ENCODE results near the gene LRRC49. TPM values are rescaled to one million over a fixed set of nuclear protein-coding genes. Genes with fewer than 3 reads are reported as not detected.
A peak's percentile ranks its signal among the peaks of the same experiment; 100 is the strongest.

LRRC49 gene
- total RNA-seq, 1 donor from 2014 or later: 6.8 TPM

- peaks cover 12% of the 10 kb centered on the region for H3K4me1 ChIP-seq (ENCODE audit: insufficient read depth, low read length)
- no peaks in the 10 kb centered on the region for H3K79me2 ChIP-seq (ENCODE audit: insufficient read depth, low read length)
- H3K36me3 ChIP-seq (ENCODE audit: insufficient read depth, low read length): no peaks in the 10 kb centered on the region
- no peak overlapping the region for H3K4me2 ChIP-seq (ENCODE audit: low read length)
- no peak overlapping the region for H2AFZ ChIP-seq (ENCODE audit: low read depth, low read length)
- no peaks in the 10 kb centered on the region for H4K20me1 ChIP-seq (ENCODE audit: insufficient read depth, low read length)
- no peak overlapping the region for H3K9ac ChIP-seq (ENCODE audit: low read length)
- H3K36me3 Mint-ChIP-seq (ENCODE audit: low read depth, unreplicated experiment): no peaks in the 10 kb centered on the region
- TF ChIP-seq CTCF (IDR thresholded peaks at IDR 0.05; ENCODE audit: insufficient read depth, low read depth, low read length) (no peak), EZH2 (IDR thresholded peaks at IDR 0.05; ENCODE audit: insufficient read depth, low read length) (no peak)
- H3K9me3 Mint-ChIP-seq (ENCODE audit: unreplicated experiment): peaks cover 2% of the 10 kb centered on the region
- H3K27ac Mint-ChIP-seq (ENCODE audit: unreplicated experiment): no peak overlapping the region
- DNase-seq (ENCODE audit: low read depth) (no peak), FAIRE-seq (no peak)
- no peak overlapping the region for H3K4me3 ChIP-seq (ENCODE audit: insufficient read depth, low read depth, low read length)
- no peak overlapping the region for H3K4me3 Mint-ChIP-seq (ENCODE audit: unreplicated experiment)
- H3K27me3 ChIP-seq (ENCODE audit: insufficient read depth, low read length): no peaks in the 10 kb centered on the region
- no peaks in the 10 kb centered on the region for H3K27me3 Mint-ChIP-seq (ENCODE audit: low read depth, unreplicated experiment)
- peaks cover 14% of the 10 kb centered on the region for H3K4me1 Mint-ChIP-seq (ENCODE audit: low read depth, unreplicated experiment)
- no peaks in the 10 kb centered on the region for H3K9me3 ChIP-seq (ENCODE audit: insufficient read depth, low read depth, low read length)
- no peak overlapping the region for H3K27ac ChIP-seq (ENCODE audit: low read depth, low read length)
Observed at GRCh38 chr15:71057143-71057542, 164.5 kb downstream of the LRRC49 start.

- Histone ChIP-seq H3K9me3 (ENCODE audit: insufficient read depth, low read depth, low read length) (no peaks in the 10 kb centered on the region), H4K20me1 (ENCODE audit: insufficient read depth, low read length) (no peaks in the 10 kb centered on the region), H3K4me1 (ENCODE audit: insufficient read depth, low read length) (peaks cover 12% of the 10 kb centered on the region), H3K27ac (ENCODE audit: low read depth, low read length) (no peak overlapping the region), H3K4me2 (ENCODE audit: low read length) (no peak overlapping the region), H3K9ac (ENCODE audit: low read length) (no peak overlapping the region), H3K36me3 (ENCODE audit: insufficient read depth, low read length) (no peaks in the 10 kb centered on the region), H2AFZ (ENCODE audit: low read depth, low read length) (no peak overlapping the region), H3K27me3 (ENCODE audit: insufficient read depth, low read length) (no peaks in the 10 kb centered on the region), H3K4me3 (ENCODE audit: insufficient read depth, low read depth, low read length) (no peak overlapping the region), H3K79me2 (ENCODE audit: insufficient read depth, low read length) (no peaks in the 10 kb centered on the region)
- TF ChIP-seq EZH2 (IDR thresholded peaks at IDR 0.05; ENCODE audit: insufficient read depth, low read length) (no peak), CTCF (IDR thresholded peaks at IDR 0.05; ENCODE audit: insufficient read depth, low read depth, low read length) (no peak)
- Mint-ChIP-seq H3K4me3 (ENCODE audit: unreplicated experiment) (no peak overlapping the region), H3K4me1 (ENCODE audit: low read depth, unreplicated experiment) (peaks cover 11% of the 10 kb centered on the region), H3K27ac (ENCODE audit: unreplicated experiment) (no peak overlapping the region), H3K9me3 (ENCODE audit: unreplicated experiment) (peaks cover 2% of the 10 kb centered on the region), H3K36me3 (ENCODE audit: low read depth, unreplicated experiment) (no peaks in the 10 kb centered on the region), H3K27me3 (ENCODE audit: low read depth, unreplicated experiment) (no peaks in the 10 kb centered on the region)
- DNase-seq (ENCODE audit: low read depth): no peak
- FAIRE-seq: no peak
Observed at GRCh38 chr15:71057581-71057980, 165.0 kb downstream of the LRRC49 start.

GRCh38 chr15:71060983-71061382, 168.4 kb downstream of the LRRC49 start:
- no peaks in the 10 kb centered on the region for H3K36me3 Mint-ChIP-seq (ENCODE audit: low read depth, unreplicated experiment)
- Histone ChIP-seq H3K4me2 (ENCODE audit: low read length) (peak overlapping the region; percentile 35), H3K4me1 (ENCODE audit: insufficient read depth, low read length) (peaks cover 7% of the 10 kb centered on the region), H3K27me3 (ENCODE audit: insufficient read depth, low read length) (no peaks in the 10 kb centered on the region), H3K79me2 (ENCODE audit: insufficient read depth, low read length) (no peaks in the 10 kb centered on the region), H3K4me3 (ENCODE audit: insufficient read depth, low read depth, low read length) (no peak overlapping the region), H3K9ac (ENCODE audit: low read length) (no peak overlapping the region), H3K9me3 (ENCODE audit: insufficient read depth, low read depth, low read length) (no peaks in the 10 kb centered on the region), H3K27ac (ENCODE audit: low read depth, low read length) (peak overlapping the region; percentile 21), H2AFZ (ENCODE audit: low read depth, low read length) (no peak overlapping the region), H4K20me1 (ENCODE audit: insufficient read depth, low read length) (no peaks in the 10 kb centered on the region), H3K36me3 (ENCODE audit: insufficient read depth, low read length) (no peaks in the 10 kb centered on the region)
- no peak overlapping the region for H3K4me3 Mint-ChIP-seq (ENCODE audit: unreplicated experiment)
- H3K9me3 Mint-ChIP-seq (ENCODE audit: unreplicated experiment): peaks cover 2% of the 10 kb centered on the region
- DNase-seq (ENCODE audit: low read depth) (peak; percentile 65), FAIRE-seq (peak; percentile 69)
- peak overlapping the region; percentile 67 for H3K27ac Mint-ChIP-seq (ENCODE audit: unreplicated experiment)
- peaks cover 8% of the 10 kb centered on the region for H3K4me1 Mint-ChIP-seq (ENCODE audit: low read depth, unreplicated experiment)
- H3K27me3 Mint-ChIP-seq (ENCODE audit: low read depth, unreplicated experiment): no peaks in the 10 kb centered on the region
- no peak for TF ChIP-seq CTCF (IDR thresholded peaks at IDR 0.05; ENCODE audit: insufficient read depth, low read depth, low read length)
- TF ChIP-seq EZH2 (IDR thresholded peaks at IDR 0.05; ENCODE audit: insufficient read depth, low read length): no peak

Data from astrocyte (in vitro differentiated cells and primary cell).